HG03457 (cell line): ENCODE data around the gene CALN1.

Experiments used
- ATAC-seq: cut with Tn5 transposase; IDR thresholded peaks from one replicate; pipeline ENCODE4 v1.9.1; 2021; ENCODE audit warnings: moderate number of reproducible peaks; ENCODE audit not compliant: unreplicated experiment

Gene CALN1

GRCh38 chr7:72055426-72055825 is 356.7 kb downstream of the CALN1 start:
- ATAC-seq = no peak

DNA sequence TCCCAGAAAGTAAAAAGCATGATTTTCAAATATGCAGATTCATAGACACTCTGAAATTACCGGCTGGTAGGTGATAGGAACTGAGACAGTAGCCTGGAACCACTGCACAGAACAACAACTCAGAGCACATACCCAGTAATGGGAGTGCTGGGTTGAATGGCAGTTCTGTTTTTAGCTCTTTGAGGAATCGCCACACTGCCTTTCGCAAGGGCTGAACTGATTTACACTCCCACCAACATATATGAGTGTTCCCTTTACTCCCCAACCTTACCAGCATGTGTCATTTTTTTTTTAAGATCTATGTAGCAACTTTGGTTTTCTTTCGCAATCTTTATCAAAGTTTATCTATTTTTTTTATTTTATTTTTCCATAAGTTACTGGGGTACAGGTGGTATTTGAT is 358.8 kb downstream of the CALN1 start:
- no peak for ATAC-seq

- ATAC-seq = no peak
Observed at GRCh38 chr7:72048420-72048819, 363.7 kb downstream of the CALN1 start.

DNA sequence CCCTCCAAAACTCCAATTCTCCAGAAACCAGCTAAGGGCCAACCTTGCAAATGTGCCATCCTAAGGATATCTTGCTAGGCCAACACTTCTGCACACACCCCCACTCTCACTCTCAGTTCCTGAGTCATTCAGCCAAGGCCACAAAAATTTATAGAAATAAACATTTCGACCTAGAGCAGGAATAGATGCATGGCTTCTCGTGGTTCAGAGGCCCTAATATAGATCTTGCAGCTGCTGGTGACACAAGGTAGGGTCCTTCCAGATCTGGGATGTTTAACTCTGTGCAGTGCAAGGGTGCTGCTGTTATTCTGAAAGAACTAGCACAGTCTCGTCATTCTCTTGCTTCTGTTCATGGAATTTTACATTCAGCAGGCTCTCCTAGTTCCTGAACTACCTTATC is 369.3 kb downstream of the CALN1 start:
- ATAC-seq = no peak

DNA sequence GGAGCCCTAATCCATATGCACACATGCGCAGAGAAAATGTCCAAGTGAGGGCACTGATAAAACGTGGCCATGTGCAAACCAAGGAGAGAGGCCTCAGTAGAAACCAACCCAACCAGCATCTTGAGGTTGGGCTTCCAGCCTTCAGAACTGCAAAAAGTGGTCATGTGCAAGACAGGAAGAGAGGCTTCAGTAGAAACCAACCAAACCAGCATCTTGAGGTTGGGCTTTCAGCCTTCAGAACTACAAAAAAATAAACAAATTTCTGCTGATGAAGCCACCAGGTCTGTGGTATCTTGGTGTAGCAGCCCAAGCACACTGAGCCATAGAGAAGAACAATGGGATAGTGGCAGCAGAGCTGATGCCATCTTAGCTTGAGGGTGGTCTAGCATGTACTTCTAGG is 371.5 kb downstream of the CALN1 start:
- no peak for ATAC-seq

DNA sequence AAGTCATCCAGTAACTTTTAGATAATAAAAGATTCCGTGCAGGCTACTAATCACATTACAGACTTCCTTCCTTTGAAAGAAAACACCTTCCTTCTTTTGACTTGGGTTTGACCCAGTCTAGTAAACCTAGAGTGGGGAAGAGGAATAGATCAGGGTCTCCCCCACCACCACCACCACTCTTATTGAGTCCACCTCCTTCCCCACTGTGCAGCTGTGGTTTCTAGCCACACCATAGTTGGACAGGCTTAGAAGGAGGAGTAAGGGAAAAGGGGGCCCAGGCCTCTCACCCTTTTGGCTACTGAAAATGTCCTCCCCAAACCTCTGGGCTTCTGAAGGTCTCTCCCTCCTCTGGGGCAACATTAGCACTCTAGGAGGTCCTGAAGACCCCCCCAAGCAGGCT is 372.7 kb downstream of the CALN1 start:
- no peak for ATAC-seq

- no peak for ATAC-seq
Observed at GRCh38 chr7:72038022-72038732, 374.0 kb downstream of the CALN1 start.

GRCh38 chr7:72037516-72037915 is 374.6 kb downstream of the CALN1 start:
- ATAC-seq = no peak

DNA sequence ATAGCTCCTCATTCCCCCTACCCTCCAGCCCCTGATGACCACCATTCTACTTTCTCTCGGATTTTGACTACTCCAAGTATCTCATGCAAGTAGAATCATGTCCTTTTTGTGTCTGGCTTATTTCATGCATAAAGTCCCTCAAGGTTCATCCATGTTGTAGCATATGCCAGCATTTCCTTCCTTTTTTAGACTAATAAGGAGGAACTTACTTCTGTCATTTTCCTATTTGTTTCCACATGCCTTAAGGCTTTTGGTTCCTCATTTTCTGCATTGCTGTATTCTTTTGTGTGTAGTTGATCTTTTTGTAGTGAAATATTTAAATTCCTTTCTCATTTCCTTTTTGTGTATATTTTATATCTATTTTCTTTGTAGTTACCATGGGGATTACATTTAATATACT is 376.9 kb downstream of the CALN1 start:
- ATAC-seq = no peak

DNA sequence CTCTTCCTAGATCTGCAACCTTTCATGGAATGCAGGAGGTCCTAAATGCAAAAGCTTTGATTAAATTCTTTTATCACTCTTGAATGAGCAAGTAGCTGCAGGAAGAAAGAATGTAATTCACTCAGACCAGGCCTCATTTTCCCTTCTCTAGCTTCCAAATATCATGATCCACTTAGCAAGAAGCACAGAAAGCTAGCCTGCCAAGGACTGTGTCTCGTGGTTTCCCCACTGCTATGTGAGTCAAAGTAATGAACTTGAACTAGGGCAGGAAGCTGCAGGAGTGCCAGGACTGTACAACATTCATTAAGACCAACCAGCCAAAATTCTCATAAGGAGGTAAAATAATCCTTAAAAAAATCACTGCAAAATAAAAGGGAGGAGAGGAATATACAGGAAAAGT is 379.2 kb downstream of the CALN1 start:
- no peak for ATAC-seq

GRCh38 chr7:72030994-72031667 is 381.0 kb downstream of the CALN1 start:
- no peak for ATAC-seq

DNA sequence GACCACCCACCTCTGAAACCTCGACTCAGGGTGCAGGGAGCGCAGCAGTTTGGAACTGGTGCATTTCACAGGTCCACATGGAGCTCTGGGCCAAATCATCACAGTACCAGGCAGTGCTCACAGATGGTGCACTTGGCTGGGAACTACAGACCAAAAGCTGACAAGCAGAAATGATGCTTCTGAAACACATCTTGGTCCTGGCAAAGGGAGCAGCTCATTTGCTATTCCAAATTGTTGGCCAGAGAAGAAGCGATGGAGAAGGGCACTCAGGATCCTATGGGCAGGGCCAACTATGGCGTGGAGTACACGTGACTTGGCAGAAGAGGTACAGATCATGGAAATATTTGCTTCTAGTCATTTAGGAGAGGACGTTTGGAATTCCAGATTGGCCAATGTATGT is 383.9 kb downstream of the CALN1 start:
- ATAC-seq = no peak

- no peak for ATAC-seq
Observed at GRCh38 chr7:72025381-72025960, 386.7 kb downstream of the CALN1 start.

DNA sequence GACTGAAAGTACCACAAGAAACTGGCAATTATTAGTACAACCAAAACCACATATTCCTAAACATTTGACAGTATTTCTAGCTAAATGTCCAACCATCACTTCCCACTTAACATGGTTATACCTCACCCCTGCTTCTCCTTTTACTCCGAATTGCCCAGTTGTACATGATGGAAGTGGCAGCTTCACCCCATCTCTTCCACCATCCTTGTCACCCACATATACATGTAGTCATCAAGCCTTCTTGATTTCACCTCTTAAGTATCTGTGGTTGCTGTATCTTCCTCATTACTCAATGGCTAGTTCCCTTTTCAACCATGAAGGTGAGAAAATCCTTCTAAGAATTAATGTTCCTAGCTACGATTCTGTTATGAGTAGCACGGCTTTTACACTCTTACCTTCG is 388.2 kb downstream of the CALN1 start:
- no peak for ATAC-seq

GRCh38 chr7:72021716-72022115 is 390.4 kb downstream of the CALN1 start:
- no peak for ATAC-seq

DNA sequence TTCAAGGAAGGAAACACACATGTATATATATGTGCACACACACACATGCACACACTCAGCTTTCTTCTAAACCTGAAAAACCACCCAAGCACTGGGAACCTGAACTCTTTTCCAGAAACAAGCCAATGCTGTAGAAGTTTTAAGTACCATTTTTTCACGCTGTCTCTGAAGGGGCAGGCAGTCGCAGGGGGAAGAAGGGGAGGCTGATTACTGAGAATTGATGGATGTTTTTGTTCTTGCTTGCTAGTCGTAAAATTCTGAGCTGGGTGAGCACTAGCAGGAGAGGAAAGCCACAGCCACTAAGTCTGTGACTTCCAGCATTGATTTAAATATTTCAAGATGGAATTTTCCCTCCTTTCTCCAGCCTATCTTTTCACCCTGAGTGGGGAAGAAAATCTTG is 391.8 kb downstream of the CALN1 start:
- no peak for ATAC-seq

- ATAC-seq = no peak
Observed at GRCh38 chr7:72019436-72019835, 392.7 kb downstream of the CALN1 start.

- ATAC-seq = no peak
Observed at GRCh38 chr7:72017756-72018155, 394.4 kb downstream of the CALN1 start.

DNA sequence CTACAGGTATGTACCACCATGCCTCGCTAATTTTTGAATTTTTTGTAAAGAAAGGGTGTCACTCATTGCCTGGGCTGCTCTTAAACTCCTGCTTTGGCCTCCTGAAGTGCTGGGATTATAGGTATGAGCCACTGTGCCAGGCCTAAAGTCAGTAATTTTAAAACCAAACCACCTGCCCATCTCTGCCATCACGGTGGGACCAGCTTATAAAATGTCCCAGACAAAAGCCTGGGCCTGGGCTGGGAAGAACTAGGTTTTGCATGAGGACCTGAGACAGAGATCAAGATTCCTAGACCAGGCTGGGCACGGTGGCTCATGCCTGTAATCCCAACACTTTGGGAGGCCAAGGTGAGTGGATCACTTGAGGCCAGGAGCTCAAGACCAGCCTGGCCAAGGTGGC is 395.6 kb downstream of the CALN1 start:
- ATAC-seq = no peak

DNA sequence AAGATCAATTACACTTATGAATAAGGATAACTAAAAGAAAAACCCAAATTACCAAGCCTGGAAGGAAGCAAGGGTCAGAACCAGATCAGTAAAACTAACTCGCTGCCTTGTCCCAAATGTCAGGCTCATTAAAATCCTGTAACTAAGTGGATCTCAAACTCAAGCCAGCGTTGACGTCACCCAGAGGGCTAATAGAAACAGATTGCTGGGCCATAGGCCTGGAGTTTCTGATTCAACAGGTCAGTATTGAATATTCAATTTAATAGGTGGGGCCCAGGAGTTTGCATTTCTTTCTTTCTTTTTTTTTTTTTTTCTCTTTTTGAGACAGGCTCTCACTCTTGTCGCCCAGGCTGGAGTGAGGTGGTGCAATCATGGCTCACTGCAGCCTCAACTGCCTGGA is 397.0 kb downstream of the CALN1 start:
- no peak for ATAC-seq

DNA sequence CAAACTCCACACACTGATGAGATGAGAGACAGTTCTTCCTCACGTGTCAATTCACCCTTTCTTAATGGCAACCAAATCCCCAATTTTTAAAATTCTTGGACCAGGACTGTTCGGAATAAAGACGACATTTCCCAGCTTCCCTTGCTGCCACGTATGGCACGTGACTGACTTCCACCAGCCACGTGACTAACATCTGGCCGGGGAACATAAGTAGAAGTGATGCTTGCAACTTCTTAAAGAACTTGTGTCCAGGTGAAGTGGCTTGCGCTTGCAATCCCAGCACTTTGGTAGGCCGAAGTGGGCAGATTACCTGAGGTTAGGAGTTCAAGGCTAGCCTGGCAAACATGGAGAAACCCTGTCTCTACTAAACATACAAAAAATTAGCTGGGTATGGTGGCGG is 405.1 kb downstream of the CALN1 start:
- no peak for ATAC-seq

DNA sequence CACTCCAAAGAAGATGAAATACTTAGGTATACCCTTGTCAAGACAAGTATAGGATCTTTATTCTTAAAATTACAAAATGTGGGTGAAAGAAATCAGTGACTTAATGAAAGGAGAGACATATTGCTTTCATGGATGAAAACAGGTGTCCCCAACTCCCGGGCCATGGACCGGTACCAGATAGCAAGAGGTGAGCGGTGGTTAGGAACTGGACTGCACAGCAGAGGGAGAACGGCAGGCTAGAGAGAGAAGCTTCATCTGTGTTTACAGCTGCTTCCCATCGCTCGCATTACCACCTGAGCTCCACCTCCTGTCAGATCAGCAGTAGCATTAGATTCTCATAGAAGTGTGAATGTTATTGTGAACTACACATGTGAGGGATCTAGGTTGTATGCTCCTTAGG is 408.9 kb downstream of the CALN1 start:
- ATAC-seq = no peak
